ENCODE data around the gene LRRC10.
A peak's percentile ranks its signal among the peaks of the same experiment; 100 is the strongest.

LRRC10 gene

DNA sequence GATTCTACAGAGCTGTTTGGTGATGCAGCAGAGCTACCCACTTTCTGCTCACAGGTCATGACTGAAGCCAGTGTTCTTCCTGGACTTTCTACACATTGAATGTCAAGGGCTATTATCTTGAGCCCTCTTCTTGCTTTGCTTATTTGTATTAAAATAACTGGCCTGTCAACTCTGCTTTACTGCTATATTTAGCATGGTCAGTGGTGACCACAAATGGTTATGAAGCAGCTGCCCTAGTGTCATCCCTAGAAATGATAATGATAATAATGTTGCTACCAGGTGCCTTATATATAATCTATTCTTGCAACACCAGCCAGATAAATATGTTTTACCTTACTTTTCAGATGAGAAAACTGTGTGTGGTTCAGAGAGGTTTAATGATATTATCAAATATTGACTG, 2.6 kb upstream of the LRRC10 start:
- TF ChIP-seq FOXP2 (optimal IDR thresholded peaks at IDR 0.05; ENCODE audit: borderline replicate concordance, extremely low read depth, extremely low read length, insufficient read depth) (no peak), TAF1 (IDR thresholded peaks at IDR 0.05; ENCODE audit: borderline replicate concordance, insufficient read depth, low read length) (no peak), REST (IDR thresholded peaks at IDR 0.05; ENCODE audit: insufficient read depth in 1 of 2, low read depth in 2 of 2, low read length in 2 of 2) (no peak), SIN3A (IDR thresholded peaks at IDR 0.05; ENCODE audit: borderline replicate concordance, insufficient read depth, low read length) (no peak), POLR2AphosphoS5 (IDR thresholded peaks at IDR 0.05; ENCODE audit: low read depth, low read length) (no peak)

GRCh38 chr12:69610126-69610525, 581 bp downstream of the LRRC10 start:
- TF ChIP-seq REST (IDR thresholded peaks at IDR 0.05; ENCODE audit: insufficient read depth in 1 of 2, low read depth in 2 of 2, low read length in 2 of 2) (no peak), POLR2AphosphoS5 (IDR thresholded peaks at IDR 0.05; ENCODE audit: low read depth, low read length) (no peak), SIN3A (IDR thresholded peaks at IDR 0.05; ENCODE audit: borderline replicate concordance, insufficient read depth, low read length) (no peak), FOXP2 (optimal IDR thresholded peaks at IDR 0.05; ENCODE audit: borderline replicate concordance, extremely low read depth, extremely low read length, insufficient read depth) (no peak), TAF1 (IDR thresholded peaks at IDR 0.05; ENCODE audit: borderline replicate concordance, insufficient read depth, low read length) (no peak)

DNA sequence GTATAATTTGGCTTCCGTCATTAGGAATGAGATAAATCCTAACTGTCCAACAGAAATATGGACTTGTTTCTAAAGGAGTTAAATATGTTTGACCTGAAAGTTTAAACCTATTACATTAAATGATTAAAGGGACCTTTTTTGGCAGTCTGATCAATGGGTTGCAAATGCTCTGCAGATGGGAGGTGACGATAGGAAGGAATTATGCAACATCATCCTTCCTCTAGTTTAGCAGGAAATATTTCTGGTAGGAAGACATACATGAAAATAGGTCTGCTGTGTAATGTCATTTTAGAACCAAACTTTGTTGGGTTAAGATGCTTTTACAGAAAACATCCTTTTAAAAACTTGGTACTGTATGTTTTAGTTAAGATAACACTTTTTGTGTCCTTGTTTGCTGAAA, 2.6 kb downstream of the LRRC10 start:
- TF ChIP-seq REST (IDR thresholded peaks at IDR 0.05; ENCODE audit: insufficient read depth in 1 of 2, low read depth in 2 of 2, low read length in 2 of 2) = no peak
- TF ChIP-seq SIN3A (IDR thresholded peaks at IDR 0.05; ENCODE audit: borderline replicate concordance, insufficient read depth, low read length) = no peak
- no peak for TF ChIP-seq POLR2AphosphoS5 (IDR thresholded peaks at IDR 0.05; ENCODE audit: low read depth, low read length)
- no peak for TF ChIP-seq TAF1 (IDR thresholded peaks at IDR 0.05; ENCODE audit: borderline replicate concordance, insufficient read depth, low read length)
- TF ChIP-seq FOXP2 (optimal IDR thresholded peaks at IDR 0.05; ENCODE audit: borderline replicate concordance, extremely low read depth, extremely low read length, insufficient read depth) = no peak

GRCh38 chr12:69602954-69603353, 7.8 kb downstream of the LRRC10 start:
- TF ChIP-seq TAF1 (IDR thresholded peaks at IDR 0.05; ENCODE audit: borderline replicate concordance, insufficient read depth, low read length) = no peak
- no peak for TF ChIP-seq FOXP2 (optimal IDR thresholded peaks at IDR 0.05; ENCODE audit: borderline replicate concordance, extremely low read depth, extremely low read length, insufficient read depth)
- TF ChIP-seq POLR2AphosphoS5 (IDR thresholded peaks at IDR 0.05; ENCODE audit: low read depth, low read length) = peak; percentile 54
- TF ChIP-seq SIN3A (IDR thresholded peaks at IDR 0.05; ENCODE audit: borderline replicate concordance, insufficient read depth, low read length) = no peak
- TF ChIP-seq REST (IDR thresholded peaks at IDR 0.05; ENCODE audit: insufficient read depth in 1 of 2, low read depth in 2 of 2, low read length in 2 of 2) = no peak
